ENCODE results near the gene OBSCN. TPM values are rescaled to one million over a fixed set of nuclear protein-coding genes. Genes with fewer than 3 reads are reported as not detected.

OBSCN gene
- total RNA-seq, 2 donors from 2014 or later, result 34.3 to 45.2 TPM

GRCh38 chr1:228306275-228307217 is 98.7 kb downstream of the OBSCN start:
- Histone ChIP-seq H3K4me3 (no peak overlapping the region), H3K27me3 (replicated peaks; ENCODE audit: insufficient read depth) (no peaks in the 10 kb centered on the region), H3K27ac (no peak overlapping the region), H3K4me1 (replicated peaks) (no peaks in the 10 kb centered on the region), H3K36me3 (no peaks in the 10 kb centered on the region), H3K9me3 (no peaks in the 10 kb centered on the region)
- TF ChIP-seq CTCF (IDR thresholded peaks at IDR 0.05) (no peak), POLR2A (IDR thresholded peaks at IDR 0.05) (no peak), POLR2AphosphoS5 (IDR thresholded peaks at IDR 0.05) (no peak)
- 63% methylated on average over 33 of the region's 35 CpGs for WGBS
- DNase-seq (ENCODE audit: low spot score), result no peak
- intact Hi-C loops (cut with DNase I), result no loop called here

GRCh38 chr1:228307218-228308023 is 99.6 kb downstream of the OBSCN start:
- Histone ChIP-seq H3K27ac (no peak overlapping the region), H3K27me3 (replicated peaks; ENCODE audit: insufficient read depth) (no peaks in the 10 kb centered on the region), H3K9me3 (no peaks in the 10 kb centered on the region), H3K36me3 (no peaks in the 10 kb centered on the region), H3K4me3 (no peak overlapping the region), H3K4me1 (replicated peaks) (no peaks in the 10 kb centered on the region)
- 78% methylated on average over 22 of the region's 22 CpGs for WGBS
- no peak for TF ChIP-seq CTCF (IDR thresholded peaks at IDR 0.05)
- TF ChIP-seq POLR2A (IDR thresholded peaks at IDR 0.05), result no peak
- no peak for TF ChIP-seq POLR2AphosphoS5 (IDR thresholded peaks at IDR 0.05)
- intact Hi-C loops (cut with DNase I), result no loop called here
- no peak for DNase-seq (ENCODE audit: low spot score)

- Histone ChIP-seq H3K27ac (no peak overlapping the region), H3K36me3 (no peaks in the 10 kb centered on the region), H3K4me1 (replicated peaks) (no peaks in the 10 kb centered on the region), H3K9me3 (no peaks in the 10 kb centered on the region), H3K4me3 (no peak overlapping the region), H3K27me3 (replicated peaks; ENCODE audit: insufficient read depth) (no peaks in the 10 kb centered on the region)
- WGBS, result 89% methylated on average over 18 of the region's 18 CpGs
- intact Hi-C loops (cut with DNase I), result no loop called here
- no peak for DNase-seq (ENCODE audit: low spot score)
- TF ChIP-seq POLR2AphosphoS5 (IDR thresholded peaks at IDR 0.05) (no peak), POLR2A (IDR thresholded peaks at IDR 0.05) (no peak), CTCF (IDR thresholded peaks at IDR 0.05) (no peak)
These were observed 100.3 kb downstream of the OBSCN start for GRCh38 chr1:228308085-228308601.

- H3K9me3 ChIP-seq, result no peaks in the 10 kb centered on the region
- no peak for TF ChIP-seq CTCF (IDR thresholded peaks at IDR 0.05)
- TF ChIP-seq POLR2A (IDR thresholded peaks at IDR 0.05), result no peak
- TF ChIP-seq POLR2AphosphoS5 (IDR thresholded peaks at IDR 0.05), result no peak
- no peak for DNase-seq (ENCODE audit: low spot score)
- WGBS, result 86% methylated on average over 8 of the region's 8 CpGs
- H3K4me1 ChIP-seq (replicated peaks), result no peaks in the 10 kb centered on the region
- no peaks in the 10 kb centered on the region for H3K36me3 ChIP-seq
- no peak overlapping the region for H3K27ac ChIP-seq
- no peak overlapping the region for H3K4me3 ChIP-seq
- intact Hi-C loops (cut with DNase I), result no loop called here
- no peaks in the 10 kb centered on the region for H3K27me3 ChIP-seq (replicated peaks; ENCODE audit: insufficient read depth)
These were observed 100.9 kb downstream of the OBSCN start for GRCh38 chr1:228308628-228309325.

Measured in prostate gland (tissue), 2 donors.